GM12878 (cell line): ENCODE results near the gene NPTN. TPM values are rescaled to one million over a fixed set of nuclear protein-coding genes. Genes with fewer than 3 reads are reported as not detected.

Source experiments
- ATAC-seq: fragments of 200-7000 bp; cut with Tn5 transposase; 3 replicates; pipeline ENCODE4 v1.9.1; 2020; ENCODE audit warnings: mild to moderate bottlenecking, moderate library complexity
- BruUV-seq: library from RNA; stranded (reverse); fragments of 400-500 nt; replicated peaks from 2 replicates; lab custom pipeline; 2021; lab: Mats Ljungman, UMichigan
- CTCF ChIA-PET: fragments of 300-600 bp; sonication (Branson Sonifier 250); formaldehyde crosslinking; extraction: SDS; loops from one replicate; lab custom pipeline; 2021; ENCODE audit warnings: inconsistent platforms; lab: Yijun Ruan, JAX
- POLR2A ChIA-PET: fragments of 350-600 bp; formaldehyde crosslinking; extraction: SDS; loops from one replicate; lab custom pipeline; 2021; ENCODE audit warnings: inconsistent platforms; lab: Charles Lee
- RAD21 ChIA-PET: fragments of 300-600 bp; sonication (Branson Sonifier 250); formaldehyde crosslinking; loops from one replicate; lab custom pipeline; 2023; ENCODE audit warnings: antibody characterized with exemption; ENCODE audit not compliant: unreplicated experiment; lab: Charles Lee
- SMC1A ChIA-PET: fragments of 300-600 bp; sonication (Branson Sonifier 250); formaldehyde crosslinking; loops from one replicate; lab custom pipeline; 2023; ENCODE audit not compliant: unreplicated experiment, uncharacterized antibody; lab: Charles Lee
- DNase-seq: peaks from one replicate; pipeline ENCODE4 v3.0.0-alpha.2; 2011; ENCODE audit warnings: low read depth, low spot score
- FAIRE-seq: peaks from 3 replicates; lab custom pipeline; 2011; peaks lifted over from hg19 to GRCh38; lab: Jason Lieb, UNC
- H2AFZ ChIP-seq: 2 replicates; pipeline ENCODE4 v1.6.0; 2011; ENCODE audit warnings: low read depth, low read length, control low read depth; ENCODE audit not compliant: control insufficient read depth
- H3K27ac ChIP-seq: 2 replicates; pipeline ENCODE4 v1.5.1; 2011; ENCODE audit warnings: control low read depth; ENCODE audit not compliant: control insufficient read depth, insufficient read depth
- H3K27me3 ChIP-seq, 2 experiments: replicated peaks in 1 of 2; 2 replicates each; pipeline versions ENCODE4 v1.6.0 to v1.6.1; 2011; ENCODE audit warnings: low read length in 1 of 2; ENCODE audit not compliant: control insufficient read depth in 2 of 2, insufficient read depth in 2 of 2
- H3K36me3 ChIP-seq, 2 experiments: 2 replicates each; pipeline ENCODE4 v1.5.1; 2011; ENCODE audit warnings: low read length in 1 of 2; ENCODE audit not compliant: control insufficient read depth in 2 of 2, insufficient read depth in 2 of 2
- H3K4me1 ChIP-seq: 2 replicates; pipeline ENCODE4 v1.6.1; 2011; ENCODE audit warnings: mild to moderate bottlenecking, low read length, moderate library complexity, mixed read lengths; ENCODE audit not compliant: control insufficient read depth, insufficient read depth
- H3K4me2 ChIP-seq: 2 replicates; pipeline ENCODE4 v1.6.0; 2011; ENCODE audit warnings: control low read depth; ENCODE audit not compliant: control insufficient read depth, insufficient read depth
- H3K4me3 ChIP-seq: fragments of 200-600 bp; sonication (generic); 2 replicates; pipeline ENCODE4 v1.5.1; 2016
- H3K79me2 ChIP-seq: 2 replicates; pipeline ENCODE4 v1.6.0; 2011; ENCODE audit warnings: low read length; ENCODE audit not compliant: control insufficient read depth, insufficient read depth
- H3K9ac ChIP-seq: 2 replicates; pipeline ENCODE4 v1.8.0; 2011; ENCODE audit warnings: low read length, control low read depth, mixed read lengths; ENCODE audit not compliant: control insufficient read depth, insufficient read depth
- H3K9me3 ChIP-seq: replicated peaks from 3 replicates; pipeline ENCODE4 v1.5.1; 2011; ENCODE audit warnings: mild to moderate bottlenecking, low read length; ENCODE audit not compliant: control insufficient read depth, insufficient read depth
- H4K20me1 ChIP-seq: 2 replicates; pipeline ENCODE4 v1.6.0; 2011; ENCODE audit not compliant: control insufficient read depth, insufficient read depth
- CHD2 ChIP-seq: IDR thresholded peaks from 2 replicates; pipeline ENCODE4 v1.6.1; 2011; ENCODE audit warnings: low read depth, low read length, improper control_type of control experiment, borderline replicate concordance
- CREM ChIP-seq: IDR thresholded peaks from 2 replicates; pipeline ENCODE4 v1.6.1; 2014; ENCODE audit warnings: antibody characterized with exemption, low read depth
- ETV6 ChIP-seq, 2 experiments: fragments of 450-650 bp in 1 of 2; IDR thresholded peaks in 1 of 2; conservative IDR thresholded peaks in 1 of 2; 2 replicates each; pipeline ENCODE4 v1.6.1; 2014; ENCODE audit warnings: antibody characterized with exemption in 1 of 2, borderline replicate concordance in 1 of 2, low read depth in 1 of 2, mild to moderate bottlenecking in 1 of 2, moderate library complexity in 1 of 2
- FOS ChIP-seq: IDR thresholded peaks from 3 replicates; pipeline ENCODE4 v1.6.1; 2011; ENCODE audit warnings: borderline replicate concordance; ENCODE audit not compliant: insufficient read length; ENCODE audit errors: extremely low read depth
- GATAD2B ChIP-seq: fragments of 450-650 bp; conservative IDR thresholded peaks from 2 replicates; pipeline ENCODE4 v1.6.1; 2017; ENCODE audit warnings: low read depth, mild to moderate bottlenecking, moderate library complexity
- IKZF2 ChIP-seq, 2 experiments: fragments of 450-650 bp; IDR thresholded peaks; 2 replicates each; pipeline ENCODE4 v1.6.1; 2017; ENCODE audit warnings: mild to moderate bottlenecking in 2 of 2, moderate library complexity in 2 of 2
- MTA2 ChIP-seq: fragments of 450-650 bp; IDR thresholded peaks from 2 replicates; pipeline ENCODE4 v1.6.1; 2016; ENCODE audit warnings: low read depth, mild to moderate bottlenecking, moderate library complexity
- NFYA ChIP-seq: IDR thresholded peaks from 2 replicates; pipeline ENCODE4 v1.6.1; 2011; ENCODE audit warnings: low read depth, mild to moderate bottlenecking, low read length, improper control_type of control experiment, borderline replicate concordance
- NR2C2 ChIP-seq: IDR thresholded peaks from 2 replicates; pipeline ENCODE4 v1.6.1; 2011; ENCODE audit warnings: borderline replicate concordance, low read depth; ENCODE audit not compliant: control insufficient read depth, insufficient read length
- POLR2AphosphoS5 ChIP-seq: IDR thresholded peaks from 2 replicates; pipeline ENCODE4 v1.6.1; 2011; ENCODE audit warnings: mild to moderate bottlenecking, low read length, inconsistent platforms
- RELA ChIP-seq: fragments of 450-650 bp; IDR thresholded peaks from 2 replicates; pipeline ENCODE4 v1.8.0; 2014; ENCODE audit warnings: borderline replicate concordance; ENCODE audit not compliant: partially characterized antibody
- RUNX3 ChIP-seq: IDR thresholded peaks from 2 replicates; pipeline ENCODE4 v1.6.1; 2012; ENCODE audit warnings: low read length, inconsistent platforms
- SMC3 ChIP-seq: IDR thresholded peaks from 2 replicates; pipeline ENCODE4 v1.6.1; 2011; ENCODE audit warnings: low read length, improper control_type of control experiment, borderline replicate concordance
- ZNF274 ChIP-seq: IDR thresholded peaks from one replicate; pipeline ENCODE4 v1.8.0; 2011; ENCODE audit not compliant: insufficient read length, insufficient read depth
- WGBS: methylation state at CpG from one replicate; pipeline ENCODE4 v1.1.6; 2016; ENCODE audit warnings: low lambda C conversion rate; ENCODE audit not compliant: insufficient replicate concordance, insufficient coverage; ENCODE audit errors: missing lambda C conversion rate; 5-methylcytosine and 5-hydroxymethylcytosine counted together
- in situ Hi-C: fragments of 300-500 bp; cut with MboI; formaldehyde crosslinking; loops from 9 replicates; pipeline ENCODE4 v1.14.3; 2018; ENCODE audit warnings: mixed read lengths
- intact Hi-C: fragments of 100-400 bp; cut with micrococcal nuclease; formaldehyde crosslinking; loops from one replicate; pipeline ENCODE4 v1.14.2; 2022; ENCODE audit not compliant: unreplicated experiment
- polyA plus RNA-seq, 11 experiments: library from polyadenylated mRNA; depleted of rRNA in 4 of 11; unstranded in 6 of 11; stranded (reverse) in 5 of 11; fragments of >200 nt; fragmentation: Nextera tagmentation in 4 of 11; fragmentation: Illumina TruSeq in 1 of 11; extraction: Ambion mirVana in 4 of 11; extraction: Trizol in 1 of 11; gene quantifications; 1 replicate in 1 of 11; 2 replicates in 10 of 11; pipeline versions ENCODE4 v1.2.1 to v1.2.3, GENCODE V29; 2011 to 2016; ENCODE audit warnings: inconsistent platforms in 2 of 11, missing spikeins in 2 of 11, low read depth in 1 of 11
- total RNA-seq, 4 experiments: library from RNA; depleted of rRNA in 3 of 4; stranded (reverse); fragments of >200 nt in 3 of 4; fragmentation: Illumina TruSeq in 1 of 4; extraction: Trizol in 1 of 4; gene quantifications; 2 replicates each; pipeline versions ENCODE4 v1.2.1 to v1.2.3, GENCODE V29; 2013 to 2021

NPTN gene
- total and polyA plus RNA-seq, 10 of the 15 experiments (the other 5 are each of a cell fraction or from before 2014, with no cell fraction given), result 17.8 to 79.1 (median 41.7) TPM

- ChIA-PET CTCF (interaction anchor here (1.3 kb wide), 1 partner anchor 10 kb away, joined by 5 read pairs; no protein-coding TSS in a partner anchor), POLR2A (no interaction called here), RAD21 (no interaction called here), SMC1A (interaction anchor here (0.6 to 1.8 kb wide), 3 partner anchors 24 to 50 kb away, joined by 3 to 6 read pairs (median 3); no protein-coding TSS in a partner anchor)
- H3K36me3 ChIP-seq, result peaks cover 5 to 28% of the 10 kb centered on the region in 2 experiments
- no peak overlapping the region for H3K4me3 ChIP-seq
- TF ChIP-seq RUNX3, result no peak
- no peak for TF ChIP-seq IKZF2 (IDR thresholded peaks at IDR 0.05)
- TF ChIP-seq NR2C2, result no peak
- TF ChIP-seq RELA, result no peak
- no peak for TF ChIP-seq POLR2AphosphoS5
- no peak for TF ChIP-seq SMC3
- no peak for TF ChIP-seq FOS
- no peak for TF ChIP-seq ZNF274
- TF ChIP-seq CREM, result no peak
- TF ChIP-seq GATAD2B, result no peak
- TF ChIP-seq ETV6 (conservative IDR thresholded peaks at IDR 0.05 in 1 of 2, IDR thresholded peaks at IDR 0.05 in 1 of 2; ENCODE audit: borderline replicate concordance in 1 of 2, low read depth in 1 of 2), result no peak
- TF ChIP-seq NFYA, result no peak
- TF ChIP-seq CHD2, result no peak
- TF ChIP-seq MTA2, result no peak
- intact Hi-C loops, result no loop called here
- 89% methylated on average over 5 of the region's 5 CpGs for WGBS
- no peak overlapping the region for H3K9ac ChIP-seq
- H3K4me2 ChIP-seq, result no peak overlapping the region
- H4K20me1 ChIP-seq, result no peaks in the 10 kb centered on the region
- no peak overlapping the region for H3K27ac ChIP-seq
- H3K79me2 ChIP-seq, result no peaks in the 10 kb centered on the region
- DNase-seq (no peak), ATAC-seq (no peak), FAIRE-seq (no peak)
- H3K4me1 ChIP-seq, result no peaks in the 10 kb centered on the region
- H3K27me3 ChIP-seq, result no peaks in the 10 kb centered on the region
- H3K9me3 ChIP-seq, result no peaks in the 10 kb centered on the region
- no TSS peak for BruUV-seq
- H2AFZ ChIP-seq, result no peak overlapping the region
- in situ Hi-C loops, result no loop called here
Measured at GRCh38 chr15:73585871-73586654, 47.1 kb downstream of the NPTN start.
